HFFc6 (cell line): Measurements from ENCODE around the gene HOXB7. TPM values are rescaled to one million over a fixed set of nuclear protein-coding genes. Genes with fewer than 3 reads are reported as not detected.

ENCODE experiments used
- DNase-seq: peaks from one replicate; pipeline ENCODE4 v3.0.0-alpha.2; 2018
- H3K27ac Mint-ChIP-seq: 2 replicates; pipeline ENCODE4 v1.8.0; 2020; ENCODE audit warnings: mild to moderate bottlenecking, mixed read lengths
- H3K27me3 Mint-ChIP-seq: 2 replicates; pipeline ENCODE4 v1.8.0; 2021; ENCODE audit warnings: mild to moderate bottlenecking, moderate library complexity, mixed read lengths; ENCODE audit not compliant: insufficient read depth
- H3K36me3 Mint-ChIP-seq: 2 replicates; pipeline ENCODE4 v1.8.0; 2021; ENCODE audit warnings: low read depth, mixed read lengths
- H3K4me1 Mint-ChIP-seq: 2 replicates; pipeline ENCODE4 v1.8.0; 2020; ENCODE audit warnings: low read depth, mixed read lengths
- H3K4me3 Mint-ChIP-seq: 2 replicates; pipeline ENCODE4 v1.8.0; 2020; ENCODE audit warnings: mild to moderate bottlenecking, moderate library complexity, mixed read lengths
- H3K9me3 Mint-ChIP-seq: 2 replicates; pipeline ENCODE4 v1.8.0; 2020; ENCODE audit warnings: mild to moderate bottlenecking, mixed read lengths
- CTCF ChIP-seq: fragments of 200-600 bp; sonication (generic); IDR thresholded peaks from 2 replicates; pipeline ENCODE4 v1.5.0; 2021; ENCODE audit warnings: antibody characterized with exemption, mild to moderate bottlenecking
- total RNA-seq, 6 experiments: library from RNA; stranded (reverse); fragmentation: NEBNext Ultra II Directional; extraction: Animal tissue kit (Norgen Biotek cat#: 25700); gene quantifications; 2 replicates in 1 of 6; 3 replicates in 5 of 6; pipeline ENCODE4 v1.2.3, GENCODE V29; 2021

HOXB7 gene
- total RNA-seq, 6 experiments from 2014 or later, result not detected

GRCh38 chr17:48603959-48604769 lies 6.7 kb downstream of the HOXB7 start:
- no peaks in the 10 kb centered on the region for H3K36me3 Mint-ChIP-seq
- no peak overlapping the region for H3K4me3 Mint-ChIP-seq
- H3K9me3 Mint-ChIP-seq, result no peaks in the 10 kb centered on the region
- H3K27ac Mint-ChIP-seq, result no peak overlapping the region
- no peak for DNase-seq
- peaks cover 10% of the 10 kb centered on the region; the same call in 1 of the 2 replicates for H3K4me1 Mint-ChIP-seq
- peaks cover 95% of the 10 kb centered on the region for H3K27me3 Mint-ChIP-seq
- no peak for TF ChIP-seq CTCF

- Mint-ChIP-seq H3K9me3 (no peaks in the 10 kb centered on the region), H3K27me3 (peaks cover 94% of the 10 kb centered on the region), H3K36me3 (no peaks in the 10 kb centered on the region), H3K27ac (no peak overlapping the region), H3K4me1 (peaks cover 10% of the 10 kb centered on the region; the same call in 1 of the 2 replicates), H3K4me3 (no peak overlapping the region)
- TF ChIP-seq CTCF, result no peak
- no peak for DNase-seq
Measured at GRCh38 chr17:48601539-48602425, 9.0 kb downstream of the HOXB7 start.

- no peaks in the 10 kb centered on the region for H3K36me3 Mint-ChIP-seq
- H3K4me3 Mint-ChIP-seq, result no peak overlapping the region
- peaks cover 15% of the 10 kb centered on the region; the same call in 1 of the 2 replicates for H3K4me1 Mint-ChIP-seq
- peaks cover 94% of the 10 kb centered on the region for H3K27me3 Mint-ChIP-seq
- no peak for TF ChIP-seq CTCF
- no peak overlapping the region for H3K27ac Mint-ChIP-seq
- no peak for DNase-seq
- H3K9me3 Mint-ChIP-seq, result no peaks in the 10 kb centered on the region
Measured at GRCh38 chr17:48601207-48601538, 9.6 kb downstream of the HOXB7 start.

- Mint-ChIP-seq H3K4me3 (no peak overlapping the region), H3K4me1 (peaks cover 22% of the 10 kb centered on the region; the same call in 1 of the 2 replicates), H3K27me3 (peaks cover 95% of the 10 kb centered on the region), H3K9me3 (no peaks in the 10 kb centered on the region), H3K27ac (no peak overlapping the region), H3K36me3 (no peaks in the 10 kb centered on the region)
- TF ChIP-seq CTCF, result no peak
- DNase-seq, result no peak
Measured at GRCh38 chr17:48600244-48601098, 10.3 kb downstream of the HOXB7 start.

GRCh38 chr17:48599354-48599753 lies 11.5 kb downstream of the HOXB7 start:
- peaks cover 97% of the 10 kb centered on the region for H3K27me3 Mint-ChIP-seq
- no peaks in the 10 kb centered on the region for H3K36me3 Mint-ChIP-seq
- no peak overlapping the region for H3K27ac Mint-ChIP-seq
- TF ChIP-seq CTCF, result no peak
- no peaks in the 10 kb centered on the region for H3K9me3 Mint-ChIP-seq
- no peak overlapping the region for H3K4me3 Mint-ChIP-seq
- no peak for DNase-seq
- peaks cover 20% of the 10 kb centered on the region for H3K4me1 Mint-ChIP-seq
